GF-D8 (cell line): ENCODE results near the gene IL10RB.
"Not testable (repeated sequence)": the region's sequence is repeated elsewhere in the genome, so short reads cannot be mapped to it uniquely, and the experiment has no call there.

ENCODE experiments used
- DNase-seq: peaks from one replicate; lab custom pipeline; 2025; lab: John Stamatoyannopoulos, UW

IL10RB gene

GRCh38 chr21:33266050-33266788 is at the start of gene IL10RB:
IL10RB (plus strand) TSS chr21:33266367; CDS start chr21:33266466, 99 bp downstream.
- DNase-seq: peak; percentile 44

DNA sequence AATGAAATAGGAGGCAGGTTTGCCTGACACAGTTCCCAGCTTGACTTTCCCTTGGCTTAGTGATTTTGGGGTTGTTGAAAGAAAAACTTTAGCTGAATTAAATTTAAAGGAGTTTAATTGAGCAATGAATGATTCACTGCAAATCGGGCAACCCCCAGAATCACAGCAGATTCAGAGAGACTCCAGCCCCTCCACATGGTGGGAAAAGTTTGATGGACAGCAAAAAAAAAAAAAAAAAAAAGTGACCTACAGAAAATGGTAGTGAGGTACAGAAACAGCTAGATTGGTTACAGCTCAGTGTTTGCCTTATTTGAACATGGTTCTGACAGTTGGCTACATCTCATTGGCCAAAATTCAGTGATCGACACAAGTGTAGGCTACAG is 49.0 kb upstream of the IL10RB start:
- DNase-seq: no peak

- DNase-seq: no peak
Observed at GRCh38 chr21:33219300-33219699, 46.9 kb upstream of the IL10RB start.

DNA sequence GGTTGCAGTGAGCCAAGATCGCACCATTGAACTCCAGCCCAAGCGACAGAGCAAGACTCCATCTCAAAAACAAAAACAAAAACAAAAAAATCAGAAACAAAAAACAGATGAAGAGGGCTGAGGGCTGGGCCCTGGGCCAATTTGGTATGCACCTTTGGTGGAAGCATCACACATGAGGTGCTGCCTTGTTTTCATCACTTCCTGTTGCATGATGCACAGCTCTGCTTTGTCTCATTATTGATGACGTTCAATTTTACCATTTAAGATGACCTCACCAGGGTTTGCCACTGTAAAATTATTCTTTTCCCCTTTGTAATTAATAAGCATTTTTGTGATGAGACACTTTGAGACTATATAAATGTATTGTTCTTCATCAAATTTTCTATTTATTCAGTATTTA is 46.2 kb upstream of the IL10RB start:
- no peak for DNase-seq

GRCh38 chr21:33225376-33225775 is 40.8 kb upstream of the IL10RB start:
- not testable (repeated sequence) for DNase-seq

DNA sequence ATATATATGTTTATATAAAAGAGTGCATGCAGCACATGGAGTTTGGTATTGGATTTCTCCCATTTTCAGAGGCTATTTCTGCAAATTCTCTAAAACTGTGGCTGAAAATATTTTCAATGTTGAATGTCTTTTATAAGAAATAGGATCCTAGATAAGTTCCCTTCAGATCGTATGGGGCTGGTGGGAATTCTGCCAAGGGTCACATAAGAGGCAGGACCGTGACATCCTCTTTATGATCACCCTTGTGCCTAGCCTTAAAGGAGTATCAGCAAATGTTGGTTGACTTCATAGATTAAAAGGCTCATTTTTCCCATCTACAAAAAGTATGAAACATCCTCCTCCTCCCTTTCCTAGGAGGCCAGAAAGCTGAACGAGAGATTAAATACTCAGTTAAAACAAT is 37.7 kb upstream of the IL10RB start:
- no peak for DNase-seq

- DNase-seq: no peak
Observed at GRCh38 chr21:33229099-33229783, 36.9 kb upstream of the IL10RB start.

DNA sequence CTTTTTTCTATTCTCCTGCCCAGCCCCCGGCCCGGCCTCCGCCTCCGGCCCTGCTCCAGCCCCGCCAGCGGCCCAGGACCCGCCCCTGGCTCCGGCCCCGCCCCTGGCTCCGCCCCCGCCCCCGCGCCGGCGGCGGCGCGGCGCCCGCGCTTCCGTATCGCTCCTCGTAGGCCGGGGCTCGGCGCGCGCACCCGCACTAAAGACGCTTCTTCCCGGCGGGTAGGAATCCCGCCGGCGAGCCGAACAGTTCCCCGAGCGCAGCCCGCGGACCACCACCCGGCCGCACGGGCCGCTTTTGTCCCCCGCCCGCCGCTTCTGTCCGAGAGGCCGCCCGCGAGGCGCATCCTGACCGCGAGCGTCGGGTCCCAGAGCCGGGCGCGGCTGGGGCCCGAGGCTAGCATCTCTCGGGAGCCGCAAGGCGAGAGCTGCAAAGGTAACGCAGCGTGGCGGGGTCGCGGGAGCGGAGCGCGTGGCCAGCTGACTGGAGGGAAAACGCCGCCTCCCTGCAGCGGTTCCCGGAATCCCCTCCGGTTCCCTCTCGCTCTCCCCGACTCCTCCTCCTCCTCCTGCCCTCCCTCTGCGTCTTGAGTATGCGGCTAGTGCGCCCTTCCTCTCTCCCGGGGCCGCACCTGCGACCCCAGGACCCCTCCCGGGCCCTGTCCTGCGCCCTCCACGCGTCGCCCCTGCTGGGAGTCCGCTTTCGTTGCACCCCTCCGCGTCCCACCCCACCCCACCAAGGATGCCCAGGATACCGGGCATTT is 36.2 kb upstream of the IL10RB start, which contains the start of gene IFNAR2:
Gene IFNAR2 (plus strand): TSS at position 155 of the 761 bp plus-strand sequence. CDS start 11,985 bp downstream, outside the sequence.
- DNase-seq: peak; percentile 31

DNA sequence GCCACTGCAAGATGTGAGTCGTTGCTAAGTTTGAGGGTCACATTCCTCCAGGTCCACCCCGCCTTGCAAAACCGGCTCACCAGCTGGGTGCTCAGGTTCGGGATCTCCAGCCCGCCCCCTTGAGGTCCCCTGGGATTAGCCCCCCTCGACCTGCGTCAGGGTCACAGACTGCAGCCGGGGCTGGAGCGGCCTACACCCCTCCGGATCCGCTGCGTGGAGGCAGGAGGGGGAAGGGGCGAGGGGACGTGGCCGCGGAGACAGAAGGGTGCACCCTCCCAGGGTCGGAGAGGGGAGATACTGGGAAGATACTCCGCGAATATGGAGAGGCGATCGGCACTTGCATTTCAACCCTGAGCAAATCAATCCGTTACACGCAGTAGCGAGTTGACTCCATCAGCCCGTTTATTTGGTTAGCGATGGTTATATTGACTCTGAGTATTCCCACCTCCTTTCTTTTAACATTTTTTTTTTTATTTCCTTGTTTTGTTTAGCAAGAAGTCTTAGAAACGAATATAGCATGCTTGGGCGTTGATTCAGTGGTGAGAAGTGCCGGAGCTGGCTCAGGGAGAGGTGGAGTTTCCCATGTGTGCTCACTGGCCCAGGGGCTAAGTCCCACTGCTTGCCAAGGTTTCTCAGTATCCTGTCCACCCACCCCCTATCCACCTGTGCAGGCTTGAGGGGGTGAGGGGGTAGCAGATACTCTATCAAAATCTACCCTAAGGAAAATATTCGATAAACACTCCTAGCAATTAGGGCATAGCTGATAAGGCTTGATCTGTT is 35.4 kb upstream of the IL10RB start:
- DNase-seq: peak; percentile 44

DNA sequence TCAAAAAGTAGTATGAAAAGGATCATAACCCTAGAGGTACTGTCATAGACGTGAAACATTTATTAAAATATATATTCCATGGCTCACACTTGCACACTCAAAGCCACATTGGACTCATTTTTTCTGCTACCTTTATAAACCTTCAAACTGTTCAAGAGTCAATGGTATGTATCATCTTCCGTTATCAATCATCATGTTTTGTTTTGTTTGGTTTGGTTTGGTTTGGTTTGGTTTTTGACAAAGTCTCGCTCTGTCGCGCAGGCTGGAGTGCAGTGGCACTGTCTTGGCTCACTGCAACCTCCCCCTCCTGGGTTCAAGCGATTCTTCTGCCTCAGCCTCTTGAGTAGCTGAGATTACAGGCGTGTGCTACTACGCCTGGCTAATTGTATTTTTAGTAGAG is 34.6 kb upstream of the IL10RB start:
- DNase-seq: no peak

DNA sequence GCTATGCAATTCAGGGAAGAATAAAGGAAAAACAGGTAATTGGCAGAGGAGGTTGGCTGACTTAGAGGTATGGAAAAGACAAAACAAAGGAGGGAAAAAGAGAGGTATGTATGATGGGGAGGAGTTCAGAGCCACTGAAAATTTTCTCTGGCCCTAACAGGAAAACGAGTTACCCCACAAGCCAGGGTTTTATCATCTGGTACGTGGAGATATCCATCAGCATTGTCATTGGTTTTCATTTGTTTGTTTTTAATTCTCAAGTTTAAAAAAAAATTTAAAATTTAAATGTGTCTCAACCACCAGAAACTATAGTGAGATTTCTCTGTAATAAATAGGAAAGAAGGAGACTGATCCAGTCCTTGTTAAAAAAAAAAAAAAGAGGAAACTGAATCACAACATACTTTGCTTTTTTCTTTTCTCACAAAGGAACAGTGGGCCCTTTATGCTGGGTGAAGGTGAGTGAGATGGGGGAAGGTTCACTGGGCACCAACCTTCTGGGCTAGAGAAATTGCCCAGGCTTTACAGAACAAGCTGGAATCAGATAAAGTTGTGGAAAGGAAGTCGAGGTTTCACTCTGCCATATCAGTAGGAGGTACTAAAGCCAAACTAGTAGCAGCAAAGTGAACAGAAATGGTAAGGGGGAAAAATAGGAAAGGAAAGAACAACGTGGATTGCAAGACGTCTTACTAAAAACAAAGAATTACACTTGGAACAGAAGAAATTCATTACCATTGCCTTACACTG is 33.7 kb upstream of the IL10RB start:
- DNase-seq: peak; percentile 45

DNA sequence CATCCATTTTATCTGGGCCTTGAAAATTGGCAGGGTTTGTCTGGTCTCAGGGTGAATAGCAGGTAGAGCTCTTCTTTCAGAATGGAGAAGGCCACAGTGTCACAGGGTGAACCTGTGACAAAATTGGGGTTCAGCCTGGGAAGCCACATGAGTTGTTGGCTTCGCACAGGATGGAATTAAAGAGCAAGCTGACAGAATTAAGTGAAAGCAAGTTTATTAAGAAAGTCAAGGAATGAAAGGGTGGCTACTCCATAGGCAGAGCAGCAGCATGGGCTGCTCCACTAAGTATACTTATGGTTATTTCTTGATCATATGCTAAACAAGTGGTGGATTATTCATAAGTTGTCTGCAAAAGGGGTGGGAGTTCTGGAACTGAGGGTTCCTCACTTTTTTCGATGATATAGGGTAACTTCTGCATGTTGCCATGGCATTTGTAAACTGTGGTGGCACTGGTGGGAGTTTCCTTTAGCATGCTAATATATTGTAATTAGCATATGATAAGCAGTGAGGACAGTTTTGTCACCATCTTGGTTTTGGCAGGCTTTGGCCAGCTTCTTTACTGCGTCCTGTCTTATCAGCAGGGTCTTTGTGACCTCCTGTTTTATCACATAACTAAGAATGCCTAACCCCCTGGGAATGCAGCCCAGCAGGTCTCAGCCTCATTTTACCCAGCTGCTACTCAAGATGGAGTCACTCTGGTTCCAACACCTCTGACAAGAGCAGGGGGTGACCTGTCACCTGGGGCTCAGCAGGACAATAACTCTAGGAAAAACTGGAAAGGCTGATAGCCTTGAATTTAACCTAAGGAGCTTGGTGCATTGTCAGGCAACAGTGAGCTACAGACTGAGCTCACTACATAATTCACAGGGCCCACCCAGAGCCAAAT is 31.3 kb upstream of the IL10RB start:
- no peak for DNase-seq

GRCh38 chr21:33236013-33236686 is 30.0 kb upstream of the IL10RB start:
- no peak for DNase-seq

- DNase-seq: no peak
Observed at GRCh38 chr21:33236766-33237165, 29.4 kb upstream of the IL10RB start.

- DNase-seq: no peak
Observed at GRCh38 chr21:33237486-33237885, 28.7 kb upstream of the IL10RB start.

- DNase-seq: no peak
Observed at GRCh38 chr21:33238146-33238545, 28.0 kb upstream of the IL10RB start.

DNA sequence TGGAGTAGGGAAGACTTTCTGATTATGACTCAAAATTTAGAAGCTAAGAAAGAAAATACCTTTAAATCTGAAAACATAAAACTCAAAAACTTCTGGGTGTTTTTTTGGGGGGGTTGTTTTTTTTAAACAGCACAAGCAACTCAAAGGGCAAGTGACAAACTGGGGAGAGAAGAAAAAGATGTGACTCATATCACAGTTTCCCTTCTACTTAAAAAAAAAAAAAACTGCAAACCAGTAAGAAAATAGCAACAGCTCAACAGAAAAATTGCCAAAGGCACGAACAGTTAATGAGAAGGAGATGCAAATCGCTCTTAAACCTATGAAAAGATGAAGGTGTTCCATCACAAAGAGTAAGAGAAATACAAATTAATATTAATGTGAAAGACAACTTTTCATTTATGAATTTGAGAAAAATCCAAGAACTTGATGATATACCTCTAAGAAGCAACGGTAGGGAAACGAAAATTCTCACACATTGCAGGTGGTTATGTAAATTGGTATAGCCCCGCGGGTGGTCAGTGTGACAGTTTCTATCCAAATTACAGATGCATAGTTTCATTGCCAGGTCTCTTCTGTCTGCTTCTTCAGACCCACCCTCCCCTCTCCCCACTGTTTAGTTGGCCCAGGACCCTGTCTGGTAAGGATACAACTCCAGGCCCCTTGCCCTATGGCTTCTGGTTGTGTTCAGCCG is 27.5 kb upstream of the IL10RB start:
- DNase-seq: no peak

- not testable (repeated sequence) for DNase-seq
Observed at GRCh38 chr21:33239559-33240127, 26.5 kb upstream of the IL10RB start.

DNA sequence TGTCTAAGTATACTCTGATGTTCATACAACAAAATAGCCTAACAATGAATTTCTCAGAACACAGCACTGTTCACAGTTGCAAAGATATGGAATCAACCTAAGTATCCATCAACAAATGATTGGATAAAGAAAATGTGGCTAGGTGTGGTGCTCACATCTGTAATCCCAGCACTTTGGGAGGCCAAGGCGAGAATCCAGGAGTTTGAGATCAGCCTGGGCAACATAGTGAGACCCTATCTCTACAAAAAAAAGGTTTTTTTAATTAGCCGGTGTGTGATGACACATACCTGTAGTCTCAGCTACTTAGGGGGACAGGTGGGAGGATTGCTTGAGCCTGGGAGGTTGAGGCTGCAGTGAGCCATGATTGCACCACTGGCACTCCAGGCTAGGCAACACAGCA is 25.8 kb upstream of the IL10RB start:
- no peak for DNase-seq
